ENCODE results near the gene QKI.

DNA sequence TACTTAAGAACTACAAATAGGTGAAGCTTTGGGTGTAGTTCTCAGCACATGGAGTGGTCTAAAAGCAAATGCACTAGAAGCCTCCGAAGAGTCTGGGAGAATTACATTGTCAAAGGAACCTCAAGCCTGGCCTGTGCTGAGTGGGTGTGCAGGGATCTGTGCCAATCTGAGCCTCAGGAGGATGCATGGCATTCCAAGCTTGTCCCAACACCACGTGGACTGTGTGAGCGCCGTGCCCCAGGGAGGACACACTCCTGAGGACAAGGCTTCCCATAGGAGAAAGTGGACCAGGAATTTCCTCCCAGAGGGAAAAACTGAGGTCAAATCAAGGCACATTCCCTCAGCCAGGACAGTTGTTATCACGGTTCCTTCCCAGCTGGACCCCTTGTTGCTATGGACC lies 185.8 kb downstream of the QKI start:
- TF ChIP-seq, protein P1, sequence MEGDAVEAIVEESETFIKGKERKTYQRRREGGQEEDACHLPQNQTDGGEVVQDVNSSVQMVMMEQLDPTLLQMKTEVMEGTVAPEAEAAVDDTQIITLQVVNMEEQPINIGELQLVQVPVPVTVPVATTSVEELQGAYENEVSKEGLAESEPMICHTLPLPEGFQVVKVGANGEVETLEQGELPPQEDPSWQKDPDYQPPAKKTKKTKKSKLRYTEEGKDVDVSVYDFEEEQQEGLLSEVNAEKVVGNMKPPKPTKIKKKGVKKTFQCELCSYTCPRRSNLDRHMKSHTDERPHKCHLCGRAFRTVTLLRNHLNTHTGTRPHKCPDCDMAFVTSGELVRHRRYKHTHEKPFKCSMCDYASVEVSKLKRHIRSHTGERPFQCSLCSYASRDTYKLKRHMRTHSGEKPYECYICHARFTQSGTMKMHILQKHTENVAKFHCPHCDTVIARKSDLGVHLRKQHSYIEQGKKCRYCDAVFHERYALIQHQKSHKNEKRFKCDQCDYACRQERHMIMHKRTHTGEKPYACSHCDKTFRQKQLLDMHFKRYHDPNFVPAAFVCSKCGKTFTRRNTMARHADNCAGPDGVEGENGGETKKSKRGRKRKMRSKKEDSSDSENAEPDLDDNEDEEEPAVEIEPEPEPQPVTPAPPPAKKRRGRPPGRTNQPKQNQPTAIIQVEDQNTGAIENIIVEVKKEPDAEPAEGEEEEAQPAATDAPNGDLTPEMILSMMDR (IDR thresholded peaks at IDR 0.05), result no peak
- TF ChIP-seq POLR2A (IDR thresholded peaks at IDR 0.05), result no peak
